ENCODE results near the gene YPEL1.

GRCh38 chr22:21736084-21736642 is 569 bp upstream of the YPEL1 start:
- no peak for TF ChIP-seq CTCF (IDR thresholded peaks at IDR 0.05)
- no peak for TF ChIP-seq EZH2 (IDR thresholded peaks at IDR 0.05)

Measured in neural progenitor cell (in vitro differentiated cells).